ENCODE results near the gene E2F6. TPM values are rescaled to one million over a fixed set of nuclear protein-coding genes. Genes with fewer than 3 reads are reported as not detected.
A peak's percentile ranks its signal among the peaks of the same experiment; 100 is the strongest.

Gene E2F6
- total RNA-seq, 1 donor: 9.0 TPM

- TF ChIP-seq, protein P1, sequence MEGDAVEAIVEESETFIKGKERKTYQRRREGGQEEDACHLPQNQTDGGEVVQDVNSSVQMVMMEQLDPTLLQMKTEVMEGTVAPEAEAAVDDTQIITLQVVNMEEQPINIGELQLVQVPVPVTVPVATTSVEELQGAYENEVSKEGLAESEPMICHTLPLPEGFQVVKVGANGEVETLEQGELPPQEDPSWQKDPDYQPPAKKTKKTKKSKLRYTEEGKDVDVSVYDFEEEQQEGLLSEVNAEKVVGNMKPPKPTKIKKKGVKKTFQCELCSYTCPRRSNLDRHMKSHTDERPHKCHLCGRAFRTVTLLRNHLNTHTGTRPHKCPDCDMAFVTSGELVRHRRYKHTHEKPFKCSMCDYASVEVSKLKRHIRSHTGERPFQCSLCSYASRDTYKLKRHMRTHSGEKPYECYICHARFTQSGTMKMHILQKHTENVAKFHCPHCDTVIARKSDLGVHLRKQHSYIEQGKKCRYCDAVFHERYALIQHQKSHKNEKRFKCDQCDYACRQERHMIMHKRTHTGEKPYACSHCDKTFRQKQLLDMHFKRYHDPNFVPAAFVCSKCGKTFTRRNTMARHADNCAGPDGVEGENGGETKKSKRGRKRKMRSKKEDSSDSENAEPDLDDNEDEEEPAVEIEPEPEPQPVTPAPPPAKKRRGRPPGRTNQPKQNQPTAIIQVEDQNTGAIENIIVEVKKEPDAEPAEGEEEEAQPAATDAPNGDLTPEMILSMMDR (IDR thresholded peaks at IDR 0.05; ENCODE audit: extremely low read depth, low read depth, low read length): no peak
- H3K4me1 ChIP-seq (ENCODE audit: insufficient read depth, low read length): peaks cover 2% of the 10 kb centered on the region
- no peaks in the 10 kb centered on the region for H3K79me2 ChIP-seq (ENCODE audit: insufficient read depth, low read length)
- no peak overlapping the region for H3K4me3 ChIP-seq (ENCODE audit: insufficient read depth, low read length)
- H3K27me3 ChIP-seq (ENCODE audit: insufficient read depth, low read length): peaks cover 2% of the 10 kb centered on the region
- no peaks in the 10 kb centered on the region for H3K9me3 ChIP-seq (ENCODE audit: low read depth, low read length)
- H4K20me1 ChIP-seq (ENCODE audit: insufficient read depth, low read length): no peaks in the 10 kb centered on the region
- H3K4me2 ChIP-seq (ENCODE audit: insufficient read depth, low read length): no peak overlapping the region
- H3K36me3 ChIP-seq (ENCODE audit: insufficient read depth, low read length): no peaks in the 10 kb centered on the region
- H2AFZ ChIP-seq (ENCODE audit: low read length): no peak overlapping the region
- no peak for DNase-seq (ENCODE audit: insufficient read length, low spot score, missing footprints)
- H3K27ac ChIP-seq (ENCODE audit: low read depth, low read length): no peak overlapping the region
These were observed 37.5 kb upstream of the E2F6 start for GRCh38 chr2:11503354-11503927.

DNA sequence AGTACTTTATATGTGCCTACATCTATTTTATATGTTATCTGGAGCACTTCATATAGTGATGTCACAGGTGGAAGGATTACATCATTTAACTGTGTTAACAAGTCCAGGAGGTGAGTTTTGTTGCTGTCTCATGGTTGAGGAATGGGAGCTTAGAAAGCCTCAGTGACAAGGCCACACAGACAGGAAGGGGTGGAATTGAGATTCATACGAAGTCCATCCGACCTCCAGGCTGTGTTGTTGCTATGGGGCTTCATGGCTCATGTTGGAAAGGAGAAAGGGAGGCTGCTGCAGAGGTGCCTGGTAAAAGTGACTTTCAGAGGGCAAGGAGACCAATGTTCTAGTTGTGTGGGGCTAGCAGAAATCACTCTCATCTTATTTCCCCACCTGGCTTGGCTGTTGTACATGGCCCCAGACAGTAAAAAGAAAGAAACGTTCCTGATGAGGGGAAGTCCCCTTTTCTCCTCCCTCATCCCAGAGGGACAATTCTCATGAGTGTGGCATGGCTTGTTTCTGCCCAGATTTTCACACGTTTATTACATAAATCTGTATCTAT is 36.9 kb upstream of the E2F6 start:
- H3K79me2 ChIP-seq (ENCODE audit: insufficient read depth, low read length): no peaks in the 10 kb centered on the region
- H3K4me2 ChIP-seq (ENCODE audit: insufficient read depth, low read length): no peak overlapping the region
- TF ChIP-seq, protein P1 (IDR thresholded peaks at IDR 0.05; ENCODE audit: extremely low read depth, low read depth, low read length): no peak
- H3K27ac ChIP-seq (ENCODE audit: low read depth, low read length): no peak overlapping the region
- no peaks in the 10 kb centered on the region for H4K20me1 ChIP-seq (ENCODE audit: insufficient read depth, low read length)
- H3K4me1 ChIP-seq (ENCODE audit: insufficient read depth, low read length): peaks cover 2% of the 10 kb centered on the region
- DNase-seq (ENCODE audit: insufficient read length, low spot score, missing footprints): no peak
- H3K4me3 ChIP-seq (ENCODE audit: insufficient read depth, low read length): no peak overlapping the region
- no peaks in the 10 kb centered on the region for H3K36me3 ChIP-seq (ENCODE audit: insufficient read depth, low read length)
- H3K9me3 ChIP-seq (ENCODE audit: low read depth, low read length): no peaks in the 10 kb centered on the region
- no peaks in the 10 kb centered on the region for H3K27me3 ChIP-seq (ENCODE audit: insufficient read depth, low read length)
- H2AFZ ChIP-seq (ENCODE audit: low read length): no peak overlapping the region

DNA sequence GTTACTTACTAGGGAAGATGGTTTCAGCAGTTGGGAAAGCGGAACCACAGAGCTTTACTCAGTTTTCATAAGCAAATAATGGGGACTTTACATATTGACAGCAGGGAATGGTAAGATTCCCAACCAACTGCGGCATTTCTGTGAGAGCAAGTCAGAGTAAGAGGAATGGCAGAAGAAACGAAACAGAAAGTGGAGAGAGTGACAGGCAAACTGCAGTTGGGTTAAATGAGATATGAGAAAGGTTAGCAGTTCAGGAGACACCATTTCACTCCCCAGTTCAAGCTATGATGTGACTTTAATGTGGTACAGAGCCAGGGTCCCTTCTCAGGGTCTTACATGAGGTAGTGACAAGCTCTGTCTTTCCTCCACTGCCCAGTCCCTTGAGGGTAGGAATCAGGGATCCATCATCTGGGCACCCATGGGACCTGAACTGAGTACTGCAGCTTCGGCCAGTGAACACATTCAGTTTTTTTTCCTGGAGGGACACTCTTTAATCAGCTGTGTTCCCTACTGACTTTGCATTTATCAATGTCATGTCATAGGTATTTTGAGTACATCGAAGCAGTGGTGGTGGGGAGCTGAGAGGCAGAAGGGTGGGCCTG is 34.8 kb upstream of the E2F6 start:
- Histone ChIP-seq H3K9me3 (ENCODE audit: low read depth, low read length) (no peaks in the 10 kb centered on the region), H4K20me1 (ENCODE audit: insufficient read depth, low read length) (no peaks in the 10 kb centered on the region), H3K4me2 (ENCODE audit: insufficient read depth, low read length) (peak overlapping the region; percentile 27), H3K4me3 (ENCODE audit: insufficient read depth, low read length) (peak overlapping the region; percentile 1), H3K36me3 (ENCODE audit: insufficient read depth, low read length) (no peaks in the 10 kb centered on the region), H3K79me2 (ENCODE audit: insufficient read depth, low read length) (no peaks in the 10 kb centered on the region), H3K27me3 (ENCODE audit: insufficient read depth, low read length) (no peaks in the 10 kb centered on the region), H3K27ac (ENCODE audit: low read depth, low read length) (no peak overlapping the region), H2AFZ (ENCODE audit: low read length) (no peak overlapping the region), H3K4me1 (ENCODE audit: insufficient read depth, low read length) (peaks cover 2% of the 10 kb centered on the region)
- DNase-seq (ENCODE audit: insufficient read length, low spot score, missing footprints): no peak
- TF ChIP-seq, protein P1 (IDR thresholded peaks at IDR 0.05; ENCODE audit: extremely low read depth, low read depth, low read length): no peak

GRCh38 chr2:11499081-11499743 is 33.3 kb upstream of the E2F6 start:
- H2AFZ ChIP-seq (ENCODE audit: low read length): no peak overlapping the region
- no peak overlapping the region for H3K4me3 ChIP-seq (ENCODE audit: insufficient read depth, low read length)
- no peaks in the 10 kb centered on the region for H3K27me3 ChIP-seq (ENCODE audit: insufficient read depth, low read length)
- H3K27ac ChIP-seq (ENCODE audit: low read depth, low read length): no peak overlapping the region
- no peaks in the 10 kb centered on the region for H4K20me1 ChIP-seq (ENCODE audit: insufficient read depth, low read length)
- H3K4me1 ChIP-seq (ENCODE audit: insufficient read depth, low read length): peaks cover 2% of the 10 kb centered on the region
- no peaks in the 10 kb centered on the region for H3K36me3 ChIP-seq (ENCODE audit: insufficient read depth, low read length)
- H3K9me3 ChIP-seq (ENCODE audit: low read depth, low read length): no peaks in the 10 kb centered on the region
- TF ChIP-seq, protein P1 (IDR thresholded peaks at IDR 0.05; ENCODE audit: extremely low read depth, low read depth, low read length): no peak
- no peak for DNase-seq (ENCODE audit: insufficient read length, low spot score, missing footprints)
- H3K79me2 ChIP-seq (ENCODE audit: insufficient read depth, low read length): no peaks in the 10 kb centered on the region
- H3K4me2 ChIP-seq (ENCODE audit: insufficient read depth, low read length): no peak overlapping the region
